Astrocyte (in vitro differentiated cells and primary cell): ENCODE results near the gene KDM1B. TPM values are rescaled to one million over a fixed set of nuclear protein-coding genes. Genes with fewer than 3 reads are reported as not detected.

ENCODE experiments used
- DNase-seq: peaks from one replicate; pipeline ENCODE4 v3.0.0-alpha.2; 2010; ENCODE audit warnings: low read depth
- FAIRE-seq: peaks from 2 replicates; lab custom pipeline; 2011; peaks lifted over from hg19 to GRCh38; lab: Jason Lieb, UNC
- H2AFZ ChIP-seq: 2 replicates; pipeline ENCODE4 v1.6.0; 2012; ENCODE audit warnings: low read depth, low read length, inconsistent platforms
- H3K27ac ChIP-seq: 2 replicates; pipeline ENCODE4 v1.5.1; 2011; ENCODE audit warnings: low read depth, low read length, inconsistent platforms
- H3K27me3 ChIP-seq: 2 replicates; pipeline ENCODE4 v1.6.0; 2011; ENCODE audit warnings: low read length, inconsistent platforms; ENCODE audit not compliant: insufficient read depth
- H3K36me3 ChIP-seq: 2 replicates; pipeline ENCODE4 v1.5.1; 2011; ENCODE audit warnings: low read length, inconsistent platforms; ENCODE audit not compliant: insufficient read depth
- H3K4me1 ChIP-seq: 2 replicates; pipeline ENCODE4 v1.5.1; 2011; ENCODE audit warnings: low read length, inconsistent platforms; ENCODE audit not compliant: insufficient read depth
- H3K4me2 ChIP-seq: 2 replicates; pipeline ENCODE4 v1.6.0; 2012; ENCODE audit warnings: low read length, inconsistent platforms
- H3K4me3 ChIP-seq: 2 replicates; pipeline ENCODE4 v1.5.1; 2011; ENCODE audit warnings: low read depth, mild to moderate bottlenecking, low read length, inconsistent platforms; ENCODE audit not compliant: insufficient read depth
- H3K79me2 ChIP-seq: 2 replicates; pipeline ENCODE4 v1.6.0; 2012; ENCODE audit warnings: mild to moderate bottlenecking, low read length, inconsistent platforms; ENCODE audit not compliant: insufficient read depth
- H3K9ac ChIP-seq: 2 replicates; pipeline ENCODE4 v1.6.0; 2012; ENCODE audit warnings: mild to moderate bottlenecking, low read length, inconsistent platforms
- H3K9me3 ChIP-seq: 2 replicates; pipeline ENCODE4 v1.5.1; 2012; ENCODE audit warnings: low read depth, mild to moderate bottlenecking, low read length, inconsistent platforms; ENCODE audit not compliant: insufficient read depth
- H4K20me1 ChIP-seq: 2 replicates; pipeline ENCODE4 v1.6.0; 2012; ENCODE audit warnings: low read length, inconsistent platforms; ENCODE audit not compliant: insufficient read depth
- H3K27ac Mint-ChIP-seq: one replicate; pipeline ENCODE4 v1.8.0; 2021; ENCODE audit warnings: mild to moderate bottlenecking, mixed read lengths; ENCODE audit not compliant: unreplicated experiment
- H3K27me3 Mint-ChIP-seq: one replicate; pipeline ENCODE4 v1.8.0; 2021; ENCODE audit warnings: low read depth, mixed read lengths; ENCODE audit not compliant: unreplicated experiment
- H3K36me3 Mint-ChIP-seq: one replicate; pipeline ENCODE4 v1.8.0; 2021; ENCODE audit warnings: low read depth, mixed read lengths; ENCODE audit not compliant: unreplicated experiment
- H3K4me1 Mint-ChIP-seq: one replicate; pipeline ENCODE4 v1.8.0; 2021; ENCODE audit warnings: low read depth, mixed read lengths; ENCODE audit not compliant: unreplicated experiment
- H3K4me3 Mint-ChIP-seq: one replicate; pipeline ENCODE4 v1.8.0; 2021; ENCODE audit warnings: mild to moderate bottlenecking, moderate library complexity, mixed read lengths; ENCODE audit not compliant: unreplicated experiment
- H3K9me3 Mint-ChIP-seq: one replicate; pipeline ENCODE4 v1.8.0; 2021; ENCODE audit warnings: mild to moderate bottlenecking, mixed read lengths; ENCODE audit not compliant: unreplicated experiment
- CTCF ChIP-seq: IDR thresholded peaks from 2 replicates; pipeline ENCODE4 v1.5.1; 2011; ENCODE audit warnings: low read depth, mild to moderate bottlenecking, inconsistent platforms, low read length, moderate library complexity; ENCODE audit not compliant: insufficient read depth
- EZH2 ChIP-seq: IDR thresholded peaks from 2 replicates; pipeline ENCODE4 v1.6.1; 2012; ENCODE audit warnings: mild to moderate bottlenecking, low read length, inconsistent platforms; ENCODE audit not compliant: insufficient read depth
- total RNA-seq: library from RNA; stranded (reverse); gene quantifications from 2 replicates; pipeline ENCODE4 v1.2.1, GENCODE V29; 2021

KDM1B gene
- total RNA-seq, 1 donor from 2014 or later: 16.5 TPM

DNA sequence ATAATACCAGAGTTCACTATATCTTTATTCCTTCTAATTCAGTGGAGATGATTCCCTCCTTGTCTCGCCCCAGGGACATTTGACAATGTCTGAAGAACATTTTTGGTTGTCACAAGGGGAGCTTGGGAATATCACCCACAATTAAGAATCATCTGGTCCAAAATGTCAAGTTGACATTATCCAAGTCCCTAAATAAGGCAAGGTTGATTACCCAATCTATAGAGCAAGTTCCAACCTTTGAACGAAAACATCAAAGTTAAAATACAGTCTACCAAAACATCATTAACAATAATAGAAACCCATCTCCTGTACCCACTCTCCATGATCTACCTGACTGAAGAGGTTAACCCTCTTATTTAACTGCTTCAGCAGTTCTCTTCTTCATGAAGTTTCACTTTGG lies 93.5 kb downstream of the KDM1B start:
- H3K27me3 Mint-ChIP-seq: no peaks in the 10 kb centered on the region
- Histone ChIP-seq H2AFZ (no peak overlapping the region), H3K36me3 (peaks cover 12% of the 10 kb centered on the region), H3K9ac (no peak overlapping the region), H3K4me2 (no peak overlapping the region), H3K9me3 (no peaks in the 10 kb centered on the region), H3K4me3 (no peak overlapping the region), H3K27ac (no peak overlapping the region), H3K79me2 (peaks cover 68% of the 10 kb centered on the region), H3K4me1 (no peaks in the 10 kb centered on the region), H3K27me3 (no peaks in the 10 kb centered on the region), H4K20me1 (no peaks in the 10 kb centered on the region)
- H3K4me3 Mint-ChIP-seq: no peak overlapping the region
- DNase-seq (no peak), FAIRE-seq (no peak)
- H3K36me3 Mint-ChIP-seq: peaks cover 5% of the 10 kb centered on the region
- no peak overlapping the region for H3K27ac Mint-ChIP-seq
- no peak for TF ChIP-seq EZH2
- no peaks in the 10 kb centered on the region for H3K9me3 Mint-ChIP-seq
- no peaks in the 10 kb centered on the region for H3K4me1 Mint-ChIP-seq

DNA sequence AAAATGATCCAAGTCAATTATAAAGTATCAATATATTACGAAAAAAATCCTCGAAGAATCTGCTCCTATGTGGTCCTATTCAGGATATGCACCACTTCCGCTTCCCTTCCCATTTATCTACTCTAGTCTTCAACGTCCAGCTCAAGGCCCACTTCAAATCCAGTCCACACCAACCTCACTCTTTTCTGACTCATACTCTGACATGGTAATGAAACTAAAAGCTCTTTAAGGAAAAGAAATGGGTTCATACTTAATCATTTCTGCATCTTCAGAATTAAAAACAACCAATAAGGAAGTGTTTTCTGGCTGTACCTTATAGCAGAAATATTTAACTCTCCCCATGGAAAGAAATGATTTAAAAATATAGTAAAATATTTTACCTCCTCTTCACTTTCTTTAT lies 94.0 kb downstream of the KDM1B start:
- DNase-seq (no peak), FAIRE-seq (no peak)
- no peak overlapping the region for H3K27ac Mint-ChIP-seq
- Histone ChIP-seq H3K4me3 (no peak overlapping the region), H3K4me2 (no peak overlapping the region), H3K4me1 (no peaks in the 10 kb centered on the region), H3K27me3 (no peaks in the 10 kb centered on the region), H4K20me1 (no peaks in the 10 kb centered on the region), H2AFZ (no peak overlapping the region), H3K9me3 (no peaks in the 10 kb centered on the region), H3K79me2 (peaks cover 71% of the 10 kb centered on the region), H3K36me3 (peaks cover 12% of the 10 kb centered on the region), H3K9ac (no peak overlapping the region), H3K27ac (no peak overlapping the region)
- H3K36me3 Mint-ChIP-seq: peaks cover 5% of the 10 kb centered on the region
- no peaks in the 10 kb centered on the region for H3K9me3 Mint-ChIP-seq
- TF ChIP-seq CTCF (no peak), EZH2 (no peak)
- H3K4me3 Mint-ChIP-seq: no peak overlapping the region
- no peaks in the 10 kb centered on the region for H3K27me3 Mint-ChIP-seq
- H3K4me1 Mint-ChIP-seq: no peaks in the 10 kb centered on the region

GRCh38 chr6:18253635-18254034 lies 98.4 kb downstream of the KDM1B start:
- Histone ChIP-seq H3K79me2 (peaks cover 90% of the 10 kb centered on the region), H2AFZ (no peak overlapping the region), H3K9ac (no peak overlapping the region), H3K4me1 (no peaks in the 10 kb centered on the region), H3K9me3 (no peaks in the 10 kb centered on the region), H3K27ac (no peak overlapping the region), H3K4me3 (no peak overlapping the region), H4K20me1 (peaks cover 6% of the 10 kb centered on the region), H3K36me3 (peaks cover 28% of the 10 kb centered on the region), H3K4me2 (no peak overlapping the region), H3K27me3 (no peaks in the 10 kb centered on the region)
- TF ChIP-seq EZH2: no peak
- no peak for TF ChIP-seq CTCF
- no peak for FAIRE-seq
- peaks cover 4% of the 10 kb centered on the region for H3K36me3 Mint-ChIP-seq
- H3K4me3 Mint-ChIP-seq: no peak overlapping the region
- no peaks in the 10 kb centered on the region for H3K9me3 Mint-ChIP-seq
- H3K4me1 Mint-ChIP-seq: no peaks in the 10 kb centered on the region
- no peak for DNase-seq
- H3K27me3 Mint-ChIP-seq: no peaks in the 10 kb centered on the region
- no peak overlapping the region for H3K27ac Mint-ChIP-seq
